ENCODE measurements around the gene LGALS3BP.
"Not testable (repeated sequence)": the region's sequence is repeated elsewhere in the genome, so short reads cannot be mapped to it uniquely, and the experiment has no call there.

LGALS3BP gene

GRCh38 chr17:78977997-78978973, 1.4 kb downstream of the LGALS3BP start:
- no peak for DNase-seq

- no peak for DNase-seq
These were observed 2.1 kb downstream of the LGALS3BP start for GRCh38 chr17:78977681-78977943.

GRCh38 chr17:78976907-78977680, 2.6 kb downstream of the LGALS3BP start:
- peak; percentile 26 for DNase-seq

- DNase-seq, result peak; percentile 29
These were observed 4.8 kb downstream of the LGALS3BP start for GRCh38 chr17:78974635-78975591.

- DNase-seq, result no peak
These were observed 5.8 kb downstream of the LGALS3BP start for GRCh38 chr17:78973792-78974520.

- no peak for DNase-seq
These were observed 6.5 kb downstream of the LGALS3BP start for GRCh38 chr17:78973196-78973595.

- no peak for DNase-seq
These were observed 7.1 kb downstream of the LGALS3BP start for GRCh38 chr17:78972507-78973105.

- no peak for DNase-seq
These were observed 7.8 kb downstream of the LGALS3BP start for GRCh38 chr17:78971756-78972506.

- DNase-seq, result peak; percentile 84
These were observed 8.6 kb downstream of the LGALS3BP start for GRCh38 chr17:78970834-78971755.

- DNase-seq, result no peak
These were observed 9.9 kb downstream of the LGALS3BP start for GRCh38 chr17:78969865-78970264.

- no peak for DNase-seq
These were observed 11.9 kb downstream of the LGALS3BP start for GRCh38 chr17:78967782-78968362.

GRCh38 chr17:78966910-78967600, 12.7 kb downstream of the LGALS3BP start:
- no peak for DNase-seq

- no peak for DNase-seq
These were observed 13.5 kb downstream of the LGALS3BP start for GRCh38 chr17:78966123-78966813.

GRCh38 chr17:78965491-78965924, 14.2 kb downstream of the LGALS3BP start:
- peak; percentile 50 for DNase-seq

GRCh38 chr17:78963378-78963777, 16.3 kb downstream of the LGALS3BP start:
- no peak for DNase-seq

GRCh38 chr17:78962984-78963348, 16.8 kb downstream of the LGALS3BP start:
- not testable (repeated sequence) for DNase-seq

- no peak for DNase-seq
These were observed 17.3 kb downstream of the LGALS3BP start for GRCh38 chr17:78962345-78962983.

- no peak for DNase-seq
These were observed 18.2 kb downstream of the LGALS3BP start for GRCh38 chr17:78961571-78961970.

All from RPMI8226 (cell line).